NCI-H226 (cell line): ENCODE data around the gene ROBO4.

Source experiments
- DNase-seq: peaks from one replicate; pipeline ENCODE4 v3.0.0-alpha.2; 2015

Gene ROBO4

DNA sequence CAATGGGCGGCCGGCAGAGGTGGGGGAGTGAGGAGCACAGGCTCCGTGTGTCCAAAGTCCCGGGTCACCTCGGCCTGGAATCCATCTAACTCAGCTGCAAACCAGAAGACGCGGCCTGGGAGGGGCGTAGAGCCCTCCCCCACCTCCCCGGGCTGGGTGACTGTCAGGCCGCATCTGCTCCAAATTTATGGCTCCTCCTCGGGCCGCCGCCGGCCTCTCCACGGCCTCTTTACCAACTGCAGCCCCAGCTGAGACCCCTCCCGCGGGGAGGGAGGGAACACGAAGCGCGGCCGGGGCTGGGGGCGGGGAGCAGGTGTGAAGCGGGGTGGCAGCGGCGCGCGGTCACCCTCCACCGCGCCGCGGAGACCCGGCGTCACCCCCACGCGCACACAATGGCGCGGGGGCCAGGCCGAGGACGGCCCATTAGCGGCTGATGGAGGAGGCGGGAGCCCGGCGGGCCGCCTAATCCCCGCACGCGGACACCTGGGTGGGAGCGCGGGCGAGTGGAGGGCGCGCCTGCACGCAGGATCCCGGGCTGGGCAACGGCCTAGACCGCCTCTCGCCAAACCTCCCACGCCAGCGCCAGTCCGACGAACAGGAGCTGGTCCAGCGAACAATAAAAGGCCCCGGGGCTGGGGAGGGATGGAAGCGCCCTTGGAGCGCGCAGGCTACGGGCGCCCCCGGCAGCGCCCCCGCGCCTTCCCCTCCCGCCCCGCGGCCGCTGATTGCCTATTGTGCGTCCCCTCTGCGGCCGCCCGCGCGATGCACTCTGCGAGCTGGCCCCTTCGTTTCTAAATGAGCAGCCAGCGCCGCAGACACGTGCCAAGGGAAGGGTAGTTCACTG, 58.3 kb downstream of the ROBO4 start:
- DNase-seq, result no peak

DNA sequence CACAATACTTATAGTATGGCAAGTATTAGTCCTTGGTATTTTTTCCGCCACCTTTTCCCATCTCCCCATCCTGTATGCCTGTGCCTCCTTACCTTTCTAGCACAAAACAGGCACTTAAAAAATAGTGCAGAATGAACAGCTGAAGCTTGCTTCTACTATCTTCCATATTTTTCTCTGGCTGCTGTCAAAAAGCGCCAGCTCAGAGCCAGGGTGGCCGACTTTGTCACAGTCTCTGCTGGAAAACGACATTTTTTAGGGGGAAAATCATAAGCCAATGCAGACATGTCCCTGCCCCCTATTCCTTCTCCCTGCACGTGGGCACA, 58.9 kb downstream of the ROBO4 start:
- DNase-seq, result no peak

DNA sequence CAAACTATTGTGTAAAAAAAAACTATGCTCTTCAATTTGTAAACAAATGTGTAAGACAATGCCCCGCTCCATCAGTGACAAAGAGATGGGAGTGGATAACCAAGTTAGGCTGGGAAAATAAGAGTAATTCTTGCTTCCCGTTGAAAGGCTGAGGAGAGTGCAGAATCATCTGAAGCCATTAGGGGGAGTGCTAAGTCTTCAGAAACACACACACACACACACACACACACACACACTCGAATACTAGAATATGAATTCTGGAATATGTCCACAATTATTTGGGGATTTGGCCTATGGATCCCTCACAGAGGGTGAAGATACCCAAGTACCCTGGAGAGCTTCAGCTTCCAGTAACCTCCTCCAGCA, 60.2 kb downstream of the ROBO4 start:
- peak; percentile 57 for DNase-seq

GRCh38 chr11:124835918-124836317, 61.7 kb downstream of the ROBO4 start:
- no peak for DNase-seq

DNA sequence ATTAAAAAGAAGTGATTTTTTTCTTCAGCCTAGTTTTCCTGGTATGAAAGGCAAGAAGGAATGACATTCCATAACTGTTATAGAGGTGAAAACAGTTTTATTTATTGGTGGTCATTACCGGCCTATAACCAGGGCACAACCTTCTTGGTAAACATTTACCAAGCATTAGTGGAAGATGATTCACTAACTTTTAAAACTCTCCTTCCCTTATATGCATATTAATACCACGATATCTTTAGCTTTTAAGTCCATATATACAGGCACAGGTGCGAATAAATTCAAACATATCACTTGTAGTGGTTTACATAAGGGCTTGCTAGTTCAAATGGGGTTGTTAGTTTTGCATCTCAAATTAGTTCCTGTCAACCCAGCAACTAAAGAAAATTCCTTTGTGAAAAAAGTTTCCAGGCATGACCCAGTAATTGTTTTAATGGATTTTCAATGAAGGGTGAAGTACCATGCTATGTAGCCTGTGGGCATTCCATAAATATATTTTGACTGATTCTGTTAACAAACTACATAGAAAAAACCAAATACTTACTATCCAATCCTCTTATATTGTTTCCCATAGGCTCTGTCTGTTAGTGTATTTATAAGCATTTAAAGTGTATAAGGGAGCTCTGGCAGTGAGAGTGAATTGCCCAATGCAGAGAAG, 63.0 kb downstream of the ROBO4 start:
- no peak for DNase-seq
